Activated T-cell treated with anti-CD3 and anti-CD28 coated beads for 24 hours (primary cell): Measurements from ENCODE around the gene HSFX1.
"Not testable (repeated sequence)": the region's sequence is repeated elsewhere in the genome, so short reads cannot be mapped to it uniquely, and the experiment has no call there.

Source experiments
- DNase-seq: peaks from one replicate; pipeline ENCODE4 v3.0.0-alpha.2; 2020; ENCODE audit warnings: low read depth

Gene HSFX1, protein sequence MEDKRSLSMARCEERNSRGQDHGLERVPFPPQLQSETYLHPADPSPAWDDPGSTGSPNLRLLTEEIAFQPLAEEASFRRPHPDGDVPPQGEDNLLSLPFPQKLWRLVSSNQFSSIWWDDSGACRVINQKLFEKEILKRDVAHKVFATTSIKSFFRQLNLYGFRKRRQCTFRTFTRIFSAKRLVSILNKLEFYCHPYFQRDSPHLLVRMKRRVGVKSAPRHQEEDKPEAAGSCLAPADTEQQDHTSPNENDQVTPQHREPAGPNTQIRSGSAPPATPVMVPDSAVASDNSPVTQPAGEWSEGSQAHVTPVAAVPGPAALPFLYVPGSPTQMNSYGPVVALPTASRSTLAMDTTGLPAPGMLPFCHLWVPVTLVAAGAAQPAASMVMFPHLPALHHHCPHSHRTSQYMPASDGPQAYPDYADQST

GRCh38 chrX:149773768-149774167, at the start of gene HSFX1:
Gene HSFX1, plus strand, starts transcription at chrX:149774068. Its CDS starts 614 bp downstream, at chrX:149774682.
- not testable (repeated sequence) for DNase-seq

DNA sequence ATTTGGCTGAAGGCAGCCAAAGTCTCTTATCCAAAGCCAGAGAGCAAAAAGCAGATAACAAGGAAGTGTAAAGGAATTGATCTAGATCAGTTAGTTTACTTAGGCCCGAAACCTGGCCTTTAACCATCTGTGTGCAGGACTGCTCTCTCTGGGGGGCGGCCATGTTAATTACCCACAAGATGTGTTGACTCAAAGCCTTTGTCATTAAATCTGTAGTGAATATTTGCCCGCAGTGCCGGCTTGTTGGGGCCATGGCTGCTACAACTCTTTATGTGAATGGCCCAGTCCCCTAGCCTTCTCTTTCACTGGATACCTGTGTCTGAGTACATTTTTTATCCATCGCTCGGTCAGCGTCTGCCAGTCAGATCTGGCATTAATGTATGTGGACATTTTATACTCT, 46.6 kb upstream of the HSFX1 start:
- not testable (repeated sequence) for DNase-seq

DNA sequence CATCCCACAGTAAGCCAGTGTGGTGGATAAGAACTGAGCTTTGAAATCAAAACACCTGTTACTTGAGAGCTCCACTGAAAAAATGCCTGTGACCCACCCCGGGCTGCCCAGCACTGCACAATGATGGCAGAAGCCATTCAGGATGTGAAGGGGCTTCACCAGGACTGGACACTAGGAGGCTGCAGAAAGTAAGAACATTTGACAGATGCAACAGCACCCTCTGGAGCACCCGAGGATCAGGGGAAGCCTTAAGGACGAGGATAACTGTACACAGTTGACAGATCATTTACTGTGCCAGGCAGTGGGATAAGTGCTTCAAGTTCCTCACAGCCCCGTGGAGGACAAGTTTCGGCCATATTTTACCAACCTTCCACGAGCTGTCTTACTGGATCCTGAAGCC, 31.6 kb upstream of the HSFX1 start:
- not testable (repeated sequence) for DNase-seq

GRCh38 chrX:149746390-149747007, 27.4 kb upstream of the HSFX1 start:
- not testable (repeated sequence) for DNase-seq

DNA sequence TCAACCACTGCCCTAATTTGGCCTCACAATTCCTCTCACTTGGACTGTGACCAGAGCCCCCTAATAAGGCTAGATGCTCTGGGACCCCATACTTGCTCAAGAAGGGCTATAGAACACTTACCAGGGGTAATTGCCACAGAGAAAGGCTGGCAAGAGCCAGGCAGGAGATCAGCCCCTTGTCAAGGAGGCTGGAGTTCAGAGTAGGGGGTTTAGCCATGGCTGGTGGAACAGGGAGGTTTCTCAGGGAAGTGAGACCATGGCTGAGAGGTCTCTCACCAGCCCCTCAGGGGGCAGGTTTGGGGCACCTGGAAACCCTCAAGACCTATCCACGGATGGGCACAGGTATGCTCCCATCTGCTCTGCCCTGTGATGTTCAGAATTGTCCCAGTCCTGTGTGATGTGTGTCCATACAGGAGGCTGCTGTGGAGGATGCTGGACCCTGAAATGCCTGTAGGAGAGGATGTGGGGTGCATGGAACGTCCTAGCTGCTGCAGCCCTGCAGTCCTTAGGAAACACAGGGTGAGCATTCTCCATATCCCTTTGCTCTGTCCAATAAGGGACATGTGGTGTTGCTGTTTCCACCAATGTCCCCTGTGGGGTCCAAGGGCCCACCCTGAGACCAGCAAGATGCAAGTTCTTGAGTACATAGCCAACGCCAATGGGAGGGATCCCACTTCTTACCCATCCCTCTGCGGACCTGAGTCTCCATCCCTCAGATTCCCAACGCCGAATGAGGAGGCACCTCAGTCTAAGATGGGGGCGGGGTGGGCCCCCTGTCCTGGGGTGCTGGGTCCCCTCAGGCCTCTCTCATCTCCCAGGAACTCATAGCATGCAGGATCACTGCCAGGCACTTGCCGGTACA, 16.4 kb upstream of the HSFX1 start:
- DNase-seq = no peak

DNA sequence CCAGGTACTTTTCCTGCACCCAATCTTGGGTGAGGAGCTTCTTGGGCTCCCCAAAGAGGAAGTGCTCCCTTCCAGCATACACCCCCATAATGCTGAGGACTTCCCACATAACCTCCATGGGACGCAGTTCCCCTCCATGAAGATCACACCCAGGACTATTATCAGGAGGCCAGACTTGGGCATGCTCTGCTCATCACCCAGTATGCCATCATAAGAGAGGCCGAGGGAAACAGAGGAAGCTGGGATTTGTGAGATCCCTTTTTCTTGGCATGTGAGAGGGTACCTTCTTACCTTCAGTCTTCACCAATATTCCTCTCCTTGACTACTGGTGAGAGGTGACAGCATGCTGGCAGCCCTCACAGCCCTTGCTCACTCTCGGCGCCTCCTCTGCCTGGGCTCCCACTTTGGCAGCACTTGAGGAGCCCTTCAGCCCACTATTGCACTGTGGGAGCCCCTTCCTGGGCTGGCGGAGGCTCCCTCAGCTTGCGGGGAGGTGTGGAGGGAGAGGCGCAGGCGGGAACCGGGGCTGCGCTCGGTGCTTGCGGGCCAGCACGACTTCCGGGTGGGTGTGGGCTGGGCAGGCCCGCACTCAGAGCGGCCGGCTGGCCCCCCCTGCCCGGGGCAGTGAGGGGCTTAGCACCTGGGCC, 15.7 kb upstream of the HSFX1 start:
- no peak for DNase-seq

DNA sequence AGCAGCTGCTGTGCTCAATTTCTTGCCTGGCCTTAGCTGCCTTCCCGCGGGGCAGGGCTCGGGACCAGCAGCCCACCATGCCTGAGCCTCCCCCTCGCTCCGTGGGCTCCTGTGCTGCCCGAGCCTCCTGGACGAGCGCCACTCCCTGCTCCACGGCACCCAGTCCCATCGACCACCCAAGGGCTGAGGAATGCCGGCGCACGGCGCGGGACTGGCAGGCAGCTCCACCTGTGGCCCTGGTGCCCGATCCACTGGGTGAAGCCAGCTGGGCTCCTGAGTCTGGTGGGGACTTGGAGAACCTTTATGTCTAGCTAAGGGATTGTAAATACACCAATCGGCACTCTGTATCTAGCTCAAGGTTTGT, 15.2 kb upstream of the HSFX1 start:
- not testable (repeated sequence) for DNase-seq

- DNase-seq = no peak
Observed at GRCh38 chrX:149759824-149760223, 14.0 kb upstream of the HSFX1 start.

GRCh38 chrX:149760965-149761364, 12.9 kb upstream of the HSFX1 start:
- DNase-seq = no peak

DNA sequence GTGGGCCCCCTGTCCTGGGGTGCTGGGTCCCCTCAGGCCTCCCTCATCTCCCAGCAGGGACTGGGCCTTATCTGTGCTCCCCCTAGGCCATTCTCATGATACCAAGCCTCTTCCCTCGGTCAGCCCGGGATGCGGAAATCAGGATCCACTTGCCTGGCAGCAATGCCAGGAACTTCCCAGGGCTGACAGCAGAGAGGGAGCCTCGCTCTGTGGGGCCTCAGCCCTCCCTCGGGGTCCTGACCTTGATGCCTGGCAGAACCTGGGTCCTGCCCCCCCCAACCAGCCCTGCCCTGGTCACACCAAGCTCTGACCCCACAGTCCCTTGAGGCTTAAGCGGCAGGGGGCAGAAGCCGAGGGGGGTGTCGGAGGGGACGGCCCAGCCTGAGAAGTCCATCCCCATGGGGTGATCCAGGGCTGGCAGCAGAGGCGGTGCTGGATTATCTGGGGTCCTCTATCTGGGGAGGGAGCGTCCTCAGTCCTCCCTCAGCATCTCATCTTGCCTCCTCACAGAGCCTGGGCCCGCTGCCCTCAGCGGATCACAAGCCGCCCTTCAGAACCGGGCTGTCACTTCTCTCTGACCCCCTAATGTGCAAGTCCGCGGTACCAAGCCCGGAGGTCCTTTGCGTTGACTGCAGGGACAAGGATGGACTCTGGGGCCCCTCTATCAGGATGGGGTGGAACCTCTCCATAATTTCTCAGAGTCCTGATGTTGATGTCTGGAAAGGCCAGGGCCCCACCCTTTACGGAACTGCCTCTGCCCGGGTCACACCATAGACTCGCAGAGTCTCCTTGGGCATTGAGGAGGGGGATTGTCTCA, 11.8 kb upstream of the HSFX1 start:
- not testable (repeated sequence) for DNase-seq

- no peak for DNase-seq
Observed at GRCh38 chrX:149762696-149763614, 10.9 kb upstream of the HSFX1 start.

DNA sequence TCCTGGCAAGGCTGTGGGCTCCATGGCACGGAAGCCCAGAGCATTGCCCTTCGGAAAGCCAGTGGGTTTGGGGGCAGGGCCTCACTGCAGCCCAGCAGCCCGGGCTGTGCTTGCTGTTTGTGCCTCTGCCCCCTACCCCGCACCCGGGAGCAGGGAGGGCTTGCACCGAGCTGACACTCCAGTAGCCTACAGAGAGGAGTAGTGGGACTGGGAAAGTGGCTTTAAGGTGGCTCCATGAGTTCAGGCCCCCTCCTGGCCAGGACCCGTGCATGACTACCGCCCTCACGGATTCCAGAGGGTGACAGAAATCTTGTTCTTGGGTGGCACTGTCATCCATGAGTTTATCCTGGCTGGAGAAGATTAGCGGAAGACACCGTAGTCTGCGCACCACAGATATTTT, 3.5 kb upstream of the HSFX1 start:
- not testable (repeated sequence) for DNase-seq

DNA sequence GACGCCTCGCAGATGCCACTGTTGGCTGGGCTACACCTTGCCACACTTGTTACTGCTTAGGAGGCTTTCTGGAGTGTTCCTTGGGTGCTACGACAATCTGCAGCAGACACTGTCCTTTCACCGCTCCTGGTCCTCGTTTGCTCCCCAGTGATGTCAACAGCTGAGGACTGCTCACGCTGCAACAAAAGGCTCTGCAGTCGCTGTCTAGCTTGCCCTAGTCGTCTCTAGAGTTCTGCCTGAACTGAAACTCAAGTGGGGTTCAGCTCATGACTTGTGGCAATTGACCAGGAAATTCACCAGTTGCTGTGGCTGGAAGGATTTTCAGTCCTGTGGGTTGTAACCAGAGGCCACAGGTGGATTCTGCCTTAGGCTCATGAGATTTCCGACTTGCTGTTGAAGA, 842 bp upstream of the HSFX1 start:
- DNase-seq = not testable (repeated sequence)

DNA sequence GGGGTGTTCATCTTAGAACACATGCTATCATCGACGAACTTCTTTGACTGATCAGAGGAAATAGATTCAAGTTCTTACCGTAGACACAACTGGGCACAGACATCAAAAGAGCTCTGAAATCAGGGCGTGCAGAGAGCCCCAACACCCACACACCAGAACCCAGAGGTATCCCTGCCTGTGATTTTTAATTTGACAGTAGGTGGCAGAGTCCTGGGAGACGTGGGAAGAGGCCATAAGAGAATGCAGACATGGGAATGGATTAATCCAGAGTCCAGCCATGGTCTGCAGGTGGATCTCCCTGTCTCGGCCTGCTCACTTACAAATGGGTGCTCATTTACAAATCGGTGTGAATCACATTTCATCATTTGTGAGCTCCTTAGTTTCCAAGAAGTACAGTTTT, 4.1 kb downstream of the HSFX1 start:
- DNase-seq = not testable (repeated sequence)

DNA sequence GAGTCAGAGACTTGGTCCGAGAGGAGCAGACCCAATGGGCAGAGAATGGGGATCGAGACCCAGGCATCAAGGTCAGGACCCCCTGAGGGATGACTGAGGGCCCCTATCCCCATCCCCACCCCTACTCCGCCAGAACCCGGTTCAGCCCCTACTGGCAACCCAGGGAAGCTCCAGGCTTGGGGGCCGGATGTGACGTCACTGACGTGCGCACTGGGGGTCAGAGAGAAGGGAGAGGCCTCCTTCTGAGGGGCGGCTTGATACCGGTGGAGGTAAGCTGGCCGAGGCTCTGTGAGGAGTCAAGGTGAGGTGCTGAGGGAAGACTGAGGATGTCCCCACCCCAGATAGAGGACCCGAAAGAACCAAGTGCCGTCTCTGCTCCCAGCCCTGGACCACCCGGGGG, 7.9 kb downstream of the HSFX1 start, which contains the start of gene MAGEA9:
Gene MAGEA9, plus strand, starts transcription at position 204 of the 400 bp plus-strand sequence. CDS start 4,281 bp downstream, outside the sequence.
- DNase-seq = not testable (repeated sequence)

DNA sequence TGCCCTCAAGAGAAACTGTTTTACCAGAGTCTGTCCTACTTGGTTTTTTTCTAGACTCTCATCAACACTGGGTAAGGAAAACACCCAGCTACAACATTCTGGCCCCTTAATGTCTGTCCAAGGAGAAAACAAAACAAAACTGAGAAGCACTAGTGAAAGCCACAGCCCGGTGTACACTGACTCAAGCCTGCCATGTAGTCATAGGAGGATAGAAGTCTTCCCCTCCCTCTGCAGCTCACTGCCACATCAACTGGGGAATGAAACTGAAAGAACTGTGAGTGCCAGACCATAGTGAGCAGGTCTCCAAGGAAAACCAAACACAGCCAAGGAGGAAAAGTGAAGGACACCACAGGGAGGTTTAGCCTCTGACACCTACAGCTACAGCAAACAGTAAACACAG, 21.7 kb downstream of the HSFX1 start:
- DNase-seq = not testable (repeated sequence)

DNA sequence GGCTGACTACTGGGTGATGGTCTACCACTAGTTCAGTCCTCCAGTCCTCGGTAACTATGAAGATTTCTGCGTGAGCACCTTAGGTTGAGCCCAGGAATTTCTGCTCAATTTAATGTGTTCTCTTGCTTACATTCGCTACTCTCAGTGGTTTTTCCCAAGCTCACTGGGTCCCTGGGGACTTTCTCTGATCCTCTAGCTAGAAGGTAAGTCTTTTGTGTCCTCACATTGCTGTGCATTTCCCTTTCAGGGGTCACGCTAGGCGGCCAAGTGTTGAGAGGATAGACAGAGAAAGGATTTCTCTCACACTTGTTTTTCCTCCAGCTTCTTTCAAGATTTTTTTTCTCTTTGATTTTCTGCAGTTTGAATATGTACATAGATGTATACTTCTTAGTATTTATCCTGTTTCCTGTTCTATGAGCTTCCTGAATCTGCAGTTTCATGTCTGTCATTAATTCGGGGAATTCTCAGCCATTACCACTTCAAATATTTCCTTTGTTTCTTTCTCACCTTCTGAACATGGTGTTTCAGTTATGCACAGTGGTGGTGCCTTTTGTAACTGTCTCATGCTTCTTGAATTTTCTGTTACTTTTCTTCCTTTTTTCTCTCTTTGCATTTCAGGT, 25.3 kb downstream of the HSFX1 start:
- no peak for DNase-seq

DNA sequence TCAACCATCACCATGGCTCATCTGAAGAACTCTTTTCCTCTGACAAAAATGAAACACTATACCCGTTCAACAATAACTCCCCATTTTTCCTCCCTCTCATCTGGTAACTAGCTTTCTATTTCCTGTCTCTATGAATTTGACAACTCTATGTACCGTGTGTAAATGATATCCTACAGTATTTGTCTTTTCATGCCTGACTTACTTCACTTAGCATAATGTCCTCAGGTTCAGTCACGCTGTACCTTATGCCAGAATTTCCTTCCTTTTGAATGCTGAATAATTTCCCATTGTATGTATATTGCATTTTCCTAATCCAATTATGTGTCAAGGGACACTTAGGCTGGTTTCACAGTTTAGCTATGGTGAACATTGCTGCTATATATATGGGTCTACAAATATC, 26.1 kb downstream of the HSFX1 start:
- no peak for DNase-seq

- DNase-seq = no peak
Observed at GRCh38 chrX:149803458-149804062, 29.7 kb downstream of the HSFX1 start.
